GM12875 (cell line): ENCODE data around the gene PARD3.

ENCODE experiments used
- H3K4me3 ChIP-seq: one replicate; pipeline ENCODE4 v1.5.1; 2011; ENCODE audit warnings: low read depth, low read length, control low read depth
- TF ChIP-seq, protein P1 (sequence below): IDR thresholded peaks from 2 replicates; pipeline ENCODE4 v1.5.1; 2011; ENCODE audit warnings: low read depth, mild to moderate bottlenecking, control low read depth, inconsistent platforms, low read length, moderate library complexity, borderline replicate concordance; ENCODE audit not compliant: insufficient read depth

The PARD3 gene

DNA sequence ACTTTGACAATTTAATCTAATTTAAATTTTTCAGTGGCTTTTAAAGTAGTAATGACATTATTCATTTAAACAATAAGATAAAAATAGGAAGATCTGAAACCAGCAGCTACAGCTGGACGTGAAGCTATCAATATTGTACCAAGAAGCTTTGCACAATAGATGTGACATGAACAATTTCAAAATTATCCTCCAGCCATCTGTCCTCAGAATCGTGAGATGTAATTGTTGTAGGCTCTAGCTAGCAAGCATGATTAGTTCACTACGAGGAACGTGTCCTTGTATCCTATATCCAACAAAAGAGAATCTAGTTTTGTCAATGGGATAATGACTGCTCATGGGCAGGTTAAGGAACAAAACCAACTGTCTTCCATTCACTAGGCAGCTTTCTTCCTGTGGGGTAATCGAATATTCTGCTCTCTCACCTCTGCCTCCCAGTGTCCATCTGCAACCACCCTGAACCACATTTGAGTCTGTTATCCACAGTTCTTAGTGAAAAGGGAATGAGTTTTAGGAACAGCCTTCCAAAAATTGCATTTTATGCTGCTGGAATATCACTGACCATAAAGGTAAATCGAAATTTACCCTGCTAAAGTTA lies 247.3 kb downstream of the PARD3 start:
- H3K4me3 ChIP-seq = no peak overlapping the region
- TF ChIP-seq, protein P1, sequence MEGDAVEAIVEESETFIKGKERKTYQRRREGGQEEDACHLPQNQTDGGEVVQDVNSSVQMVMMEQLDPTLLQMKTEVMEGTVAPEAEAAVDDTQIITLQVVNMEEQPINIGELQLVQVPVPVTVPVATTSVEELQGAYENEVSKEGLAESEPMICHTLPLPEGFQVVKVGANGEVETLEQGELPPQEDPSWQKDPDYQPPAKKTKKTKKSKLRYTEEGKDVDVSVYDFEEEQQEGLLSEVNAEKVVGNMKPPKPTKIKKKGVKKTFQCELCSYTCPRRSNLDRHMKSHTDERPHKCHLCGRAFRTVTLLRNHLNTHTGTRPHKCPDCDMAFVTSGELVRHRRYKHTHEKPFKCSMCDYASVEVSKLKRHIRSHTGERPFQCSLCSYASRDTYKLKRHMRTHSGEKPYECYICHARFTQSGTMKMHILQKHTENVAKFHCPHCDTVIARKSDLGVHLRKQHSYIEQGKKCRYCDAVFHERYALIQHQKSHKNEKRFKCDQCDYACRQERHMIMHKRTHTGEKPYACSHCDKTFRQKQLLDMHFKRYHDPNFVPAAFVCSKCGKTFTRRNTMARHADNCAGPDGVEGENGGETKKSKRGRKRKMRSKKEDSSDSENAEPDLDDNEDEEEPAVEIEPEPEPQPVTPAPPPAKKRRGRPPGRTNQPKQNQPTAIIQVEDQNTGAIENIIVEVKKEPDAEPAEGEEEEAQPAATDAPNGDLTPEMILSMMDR = no peak

DNA sequence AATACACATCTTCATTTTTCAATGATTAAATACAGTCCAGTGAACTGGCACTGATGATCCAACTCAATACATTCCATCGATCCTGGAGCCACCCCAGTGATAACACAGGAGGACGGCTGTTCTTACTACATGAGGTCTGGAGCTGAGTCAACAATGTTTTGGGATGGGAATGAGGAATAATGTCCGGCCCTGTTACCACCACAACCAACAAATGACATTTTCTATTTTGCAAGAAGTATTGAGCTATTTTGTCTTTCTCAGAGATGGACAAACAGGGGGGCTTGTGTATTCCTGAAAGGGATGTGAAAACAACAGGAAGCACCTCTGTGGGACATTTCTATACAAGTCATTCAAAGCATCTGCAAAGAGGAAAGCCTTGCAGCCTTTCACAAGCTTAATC lies 249.2 kb downstream of the PARD3 start:
- TF ChIP-seq, protein P1 = no peak
- no peak overlapping the region for H3K4me3 ChIP-seq

DNA sequence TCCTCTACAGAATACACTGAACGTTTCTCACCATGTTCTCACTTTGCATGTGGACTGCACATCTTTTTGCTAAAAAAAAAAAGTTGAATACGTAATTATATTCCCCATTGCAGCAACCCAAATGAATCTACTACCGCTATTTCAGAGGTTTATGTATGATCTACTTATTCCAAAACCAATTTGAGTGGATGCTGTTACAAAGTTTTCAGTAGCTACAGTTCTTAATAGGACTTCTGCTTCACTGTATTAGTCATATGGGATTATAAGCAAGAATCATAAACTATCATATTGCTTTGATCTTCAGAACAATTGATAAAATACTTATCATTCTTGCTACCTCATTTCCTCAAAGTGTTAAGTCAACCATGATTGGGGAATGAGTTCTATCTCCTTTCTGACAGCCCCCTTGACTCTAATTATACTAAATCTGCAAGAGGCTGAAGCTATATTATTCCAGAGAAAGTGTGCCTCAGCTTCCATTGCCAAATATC lies 257.0 kb downstream of the PARD3 start:
- TF ChIP-seq, protein P1 = no peak

GRCh38 chr10:34557173-34557572 lies 257.9 kb downstream of the PARD3 start:
- no peak overlapping the region for H3K4me3 ChIP-seq
- TF ChIP-seq, protein P1 = no peak

More for the DNA sequence above, 257.0 kb downstream of the PARD3 start:
- no peak overlapping the region for H3K4me3 ChIP-seq

- TF ChIP-seq, protein P1 = no peak
- H3K4me3 ChIP-seq = no peak overlapping the region
Measured at GRCh38 chr10:34555653-34556052, 259.4 kb downstream of the PARD3 start.

- TF ChIP-seq, protein P1 = no peak
- H3K4me3 ChIP-seq = no peak overlapping the region
Measured at GRCh38 chr10:34553747-34554146, 261.3 kb downstream of the PARD3 start.

GRCh38 chr10:34551295-34551694 lies 263.8 kb downstream of the PARD3 start:
- TF ChIP-seq, protein P1 = no peak

More at GRCh38 chr10:34551295-34551694, 263.8 kb downstream of the PARD3 start:
- H3K4me3 ChIP-seq = no peak overlapping the region
